GM23338 (cell line): Measurements from ENCODE around the gene TRIM8.

ENCODE experiments used
- CREB1 ChIP-seq: fragments of 250-450 bp; sonication (Bioruptor Pico); IDR thresholded peaks from 2 replicates; pipeline ENCODE4 v1.5.0; 2020; ENCODE audit warnings: low read depth, mild to moderate bottlenecking, moderate library complexity
- TF ChIP-seq, protein P1 (sequence below): fragments of 250-450 bp; sonication (Bioruptor Pico); IDR thresholded peaks from 2 replicates; pipeline ENCODE4 v1.5.0; 2020; ENCODE audit warnings: mild to moderate bottlenecking, moderate library complexity

DNA sequence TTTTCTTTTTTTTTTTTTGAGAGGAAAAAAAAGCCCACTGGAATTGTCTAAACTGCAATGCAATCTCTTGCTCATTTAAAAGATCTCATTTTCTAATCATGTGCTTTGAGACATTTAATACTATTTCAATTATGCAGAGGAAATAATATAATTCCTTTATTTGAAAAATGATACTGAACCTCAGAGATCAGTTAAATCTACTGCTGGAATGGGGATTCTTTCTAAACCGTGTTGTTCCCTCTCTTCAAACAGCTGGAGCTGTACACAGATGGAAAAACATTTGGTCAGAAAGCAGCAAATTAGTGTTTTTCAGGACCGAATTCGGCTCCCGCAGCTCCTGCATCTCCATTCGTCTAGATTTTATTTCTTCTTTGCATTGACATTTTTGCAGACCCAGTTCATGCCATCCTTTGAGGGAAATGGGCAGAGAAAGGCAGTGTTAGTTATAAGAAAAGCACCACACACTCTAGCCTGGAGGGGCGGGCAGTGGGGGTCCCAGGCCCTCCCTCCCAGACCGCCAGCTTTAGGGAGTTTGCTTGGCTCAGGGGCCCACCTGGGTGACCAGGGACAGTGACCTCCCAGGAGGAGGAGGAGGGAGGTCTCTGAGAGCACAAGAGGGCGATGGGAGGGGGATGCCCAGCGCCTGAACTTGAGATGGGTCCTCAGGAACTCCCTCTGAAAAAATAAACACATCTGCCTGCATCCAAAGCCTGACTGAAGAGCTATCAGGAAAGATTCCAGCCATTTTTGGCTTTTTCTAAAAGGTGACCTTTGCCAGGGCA is 32.4 kb downstream of the TRIM8 start:
- TF ChIP-seq, protein P1, sequence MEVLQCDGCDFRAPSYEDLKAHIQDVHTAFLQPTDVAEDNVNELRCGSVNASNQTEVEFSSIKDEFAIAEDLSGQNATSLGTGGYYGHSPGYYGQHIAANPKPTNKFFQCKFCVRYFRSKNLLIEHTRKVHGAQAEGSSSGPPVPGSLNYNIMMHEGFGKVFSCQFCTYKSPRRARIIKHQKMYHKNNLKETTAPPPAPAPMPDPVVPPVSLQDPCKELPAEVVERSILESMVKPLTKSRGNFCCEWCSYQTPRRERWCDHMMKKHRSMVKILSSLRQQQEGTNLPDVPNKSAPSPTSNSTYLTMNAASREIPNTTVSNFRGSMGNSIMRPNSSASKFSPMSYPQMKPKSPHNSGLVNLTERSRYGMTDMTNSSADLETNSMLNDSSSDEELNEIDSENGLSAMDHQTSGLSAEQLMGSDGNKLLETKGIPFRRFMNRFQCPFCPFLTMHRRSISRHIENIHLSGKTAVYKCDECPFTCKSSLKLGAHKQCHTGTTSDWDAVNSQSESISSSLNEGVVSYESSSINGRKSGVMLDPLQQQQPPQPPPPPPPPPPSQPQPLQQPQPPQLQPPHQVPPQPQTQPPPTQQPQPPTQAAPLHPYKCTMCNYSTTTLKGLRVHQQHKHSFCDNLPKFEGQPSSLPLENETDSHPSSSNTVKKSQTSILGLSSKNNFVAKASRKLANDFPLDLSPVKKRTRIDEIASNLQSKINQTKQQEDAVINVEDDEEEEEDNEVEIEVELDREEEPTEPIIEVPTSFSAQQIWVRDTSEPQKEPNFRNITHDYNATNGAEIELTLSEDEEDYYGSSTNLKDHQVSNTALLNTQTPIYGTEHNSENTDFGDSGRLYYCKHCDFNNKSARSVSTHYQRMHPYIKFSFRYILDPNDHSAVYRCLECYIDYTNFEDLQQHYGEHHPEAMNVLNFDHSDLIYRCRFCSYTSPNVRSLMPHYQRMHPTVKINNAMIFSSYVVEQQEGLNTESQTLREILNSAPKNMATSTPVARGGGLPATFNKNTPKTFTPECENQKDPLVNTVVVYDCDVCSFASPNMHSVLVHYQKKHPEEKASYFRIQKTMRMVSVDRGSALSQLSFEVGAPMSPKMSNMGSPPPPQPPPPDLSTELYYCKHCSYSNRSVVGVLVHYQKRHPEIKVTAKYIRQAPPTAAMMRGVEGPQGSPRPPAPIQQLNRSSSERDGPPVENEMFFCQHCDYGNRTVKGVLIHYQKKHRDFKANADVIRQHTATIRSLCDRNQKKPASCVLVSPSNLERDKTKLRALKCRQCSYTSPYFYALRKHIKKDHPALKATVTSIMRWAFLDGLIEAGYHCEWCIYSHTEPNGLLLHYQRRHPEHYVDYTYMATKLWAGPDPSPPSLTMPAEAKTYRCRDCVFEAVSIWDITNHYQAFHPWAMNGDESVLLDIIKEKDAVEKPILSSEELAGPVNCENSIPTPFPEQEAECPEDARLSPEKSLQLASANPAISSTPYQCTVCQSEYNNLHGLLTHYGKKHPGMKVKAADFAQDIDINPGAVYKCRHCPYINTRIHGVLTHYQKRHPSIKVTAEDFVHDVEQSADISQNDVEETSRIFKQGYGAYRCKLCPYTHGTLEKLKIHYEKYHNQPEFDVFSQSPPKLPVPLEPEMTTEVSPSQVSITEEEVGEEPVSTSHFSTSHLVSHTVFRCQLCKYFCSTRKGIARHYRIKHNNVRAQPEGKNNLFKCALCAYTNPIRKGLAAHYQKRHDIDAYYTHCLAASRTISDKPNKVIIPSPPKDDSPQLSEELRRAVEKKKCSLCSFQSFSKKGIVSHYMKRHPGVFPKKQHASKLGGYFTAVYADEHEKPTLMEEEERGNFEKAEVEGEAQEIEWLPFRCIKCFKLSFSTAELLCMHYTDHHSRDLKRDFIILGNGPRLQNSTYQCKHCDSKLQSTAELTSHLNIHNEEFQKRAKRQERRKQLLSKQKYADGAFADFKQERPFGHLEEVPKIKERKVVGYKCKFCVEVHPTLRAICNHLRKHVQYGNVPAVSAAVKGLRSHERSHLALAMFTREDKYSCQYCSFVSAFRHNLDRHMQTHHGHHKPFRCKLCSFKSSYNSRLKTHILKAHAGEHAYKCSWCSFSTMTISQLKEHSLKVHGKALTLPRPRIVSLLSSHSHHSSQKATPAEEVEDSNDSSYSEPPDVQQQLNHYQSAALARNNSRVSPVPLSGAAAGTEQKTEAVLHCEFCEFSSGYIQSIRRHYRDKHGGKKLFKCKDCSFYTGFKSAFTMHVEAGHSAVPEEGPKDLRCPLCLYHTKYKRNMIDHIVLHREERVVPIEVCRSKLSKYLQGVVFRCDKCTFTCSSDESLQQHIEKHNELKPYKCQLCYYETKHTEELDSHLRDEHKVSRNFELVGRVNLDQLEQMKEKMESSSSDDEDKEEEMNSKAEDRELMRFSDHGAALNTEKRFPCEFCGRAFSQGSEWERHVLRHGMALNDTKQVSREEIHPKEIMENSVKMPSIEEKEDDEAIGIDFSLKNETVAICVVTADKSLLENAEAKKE (CRISPR knock-in tag): no peak
- TF ChIP-seq CREB1 (CRISPR knock-in tag): no peak
